Upper lobe of left lung (tissue), 4 donors: Measurements from ENCODE around the gene SPSB4.

Source experiments
- EP300 ChIP-seq, 4 donors: sonication (generic); formaldehyde crosslinking; IDR thresholded peaks; one replicate each; pipeline ENCODE4 v1.5.1; 2017; ENCODE audit warnings: antibody characterized with exemption in 4 of 4, control low read depth in 2 of 4
- POLR2A ChIP-seq, 4 donors: fragments of 450-650 bp; IDR thresholded peaks; one replicate each; pipeline ENCODE4 v1.5.1; 2016 to 2017; ENCODE audit warnings: antibody characterized with exemption in 4 of 4, mild to moderate bottlenecking in 2 of 4
- POLR2AphosphoS5 ChIP-seq, 2 donors: sonication (generic); formaldehyde crosslinking; IDR thresholded peaks; one replicate each; pipeline ENCODE4 v1.5.1; 2017; ENCODE audit warnings: antibody characterized with exemption in 2 of 2
- TF ChIP-seq, protein P1 (sequence below), 6 experiments: fragments of 450-650 bp in 4 of 6; fragments of 200-600 bp in 2 of 6; sonication (generic) in 2 of 6; IDR thresholded peaks; one replicate each; pipeline ENCODE4 v1.5.1; 2016 to 2019; ENCODE audit warnings: antibody characterized with exemption in 6 of 6

DNA sequence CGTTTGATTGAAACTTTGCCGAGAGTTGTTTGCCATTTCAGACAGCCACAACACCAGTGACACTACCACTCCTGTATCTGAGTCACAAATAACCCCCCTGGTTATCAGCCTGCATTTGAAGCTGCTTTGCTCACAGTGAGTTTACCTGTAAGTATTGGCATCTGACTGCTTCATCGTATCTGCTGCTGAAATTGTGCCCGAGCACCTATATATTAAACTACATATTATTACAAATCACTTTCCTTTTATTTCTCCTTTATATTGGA, 39.2 kb upstream of the SPSB4 start:
- TF ChIP-seq, protein P1, sequence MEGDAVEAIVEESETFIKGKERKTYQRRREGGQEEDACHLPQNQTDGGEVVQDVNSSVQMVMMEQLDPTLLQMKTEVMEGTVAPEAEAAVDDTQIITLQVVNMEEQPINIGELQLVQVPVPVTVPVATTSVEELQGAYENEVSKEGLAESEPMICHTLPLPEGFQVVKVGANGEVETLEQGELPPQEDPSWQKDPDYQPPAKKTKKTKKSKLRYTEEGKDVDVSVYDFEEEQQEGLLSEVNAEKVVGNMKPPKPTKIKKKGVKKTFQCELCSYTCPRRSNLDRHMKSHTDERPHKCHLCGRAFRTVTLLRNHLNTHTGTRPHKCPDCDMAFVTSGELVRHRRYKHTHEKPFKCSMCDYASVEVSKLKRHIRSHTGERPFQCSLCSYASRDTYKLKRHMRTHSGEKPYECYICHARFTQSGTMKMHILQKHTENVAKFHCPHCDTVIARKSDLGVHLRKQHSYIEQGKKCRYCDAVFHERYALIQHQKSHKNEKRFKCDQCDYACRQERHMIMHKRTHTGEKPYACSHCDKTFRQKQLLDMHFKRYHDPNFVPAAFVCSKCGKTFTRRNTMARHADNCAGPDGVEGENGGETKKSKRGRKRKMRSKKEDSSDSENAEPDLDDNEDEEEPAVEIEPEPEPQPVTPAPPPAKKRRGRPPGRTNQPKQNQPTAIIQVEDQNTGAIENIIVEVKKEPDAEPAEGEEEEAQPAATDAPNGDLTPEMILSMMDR (IDR thresholded peaks at IDR 0.05) = no peak
- TF ChIP-seq POLR2A (IDR thresholded peaks at IDR 0.05) (no peak), EP300 (IDR thresholded peaks at IDR 0.05) (no peak), POLR2AphosphoS5 (IDR thresholded peaks at IDR 0.05) (no peak)
